MCF 10A (cell line): Measurements from ENCODE around the gene MRPL32. TPM values are rescaled to one million over a fixed set of nuclear protein-coding genes. Genes with fewer than 3 reads are reported as not detected.

ENCODE experiments used
- BruUV-seq: library from RNA; stranded (reverse); fragments of 400-500 nt; replicated peaks from 2 replicates; lab custom pipeline; 2021; lab: Mats Ljungman, UMichigan
- CTCF ChIA-PET: fragments of 300-600 bp; sonication (Branson Sonifier 250); formaldehyde crosslinking; extraction: SDS; loops from one replicate; lab custom pipeline; 2021; ENCODE audit warnings: antibody characterized with exemption, inconsistent platforms; lab: Yijun Ruan, JAX
- POLR2A ChIA-PET: fragments of 300-600, 350-650 bp; sonication (Branson Sonifier 250); formaldehyde crosslinking; extraction: SDS; loops from one replicate; lab custom pipeline; 2020; ENCODE audit warnings: antibody characterized with exemption, inconsistent platforms; lab: Yijun Ruan, JAX
- DNase-seq: peaks from one replicate; pipeline ENCODE4 v3.0.0-alpha.2; 2018; ENCODE audit not compliant: unreplicated experiment
- H3K27ac Mint-ChIP-seq: one replicate; pipeline ENCODE4 v1.8.0; 2022; ENCODE audit warnings: mild to moderate bottlenecking, low read depth, mixed read lengths; ENCODE audit not compliant: unreplicated experiment
- H3K27me3 Mint-ChIP-seq: one replicate; pipeline ENCODE4 v1.8.0; 2022; ENCODE audit warnings: mixed read lengths; ENCODE audit not compliant: insufficient read depth, unreplicated experiment
- H3K36me3 Mint-ChIP-seq: one replicate; pipeline ENCODE4 v1.8.0; 2022; ENCODE audit warnings: mild to moderate bottlenecking, moderate library complexity, mixed read lengths; ENCODE audit not compliant: insufficient read depth, unreplicated experiment
- H3K4me1 Mint-ChIP-seq: one replicate; pipeline ENCODE4 v1.8.0; 2022; ENCODE audit warnings: mixed read lengths; ENCODE audit not compliant: insufficient read depth, unreplicated experiment
- H3K4me3 Mint-ChIP-seq: one replicate; pipeline ENCODE4 v1.8.0; 2022; ENCODE audit warnings: mild to moderate bottlenecking, moderate library complexity, mixed read lengths; ENCODE audit not compliant: unreplicated experiment
- H3K9me3 Mint-ChIP-seq: one replicate; pipeline ENCODE4 v1.8.0; 2022; ENCODE audit warnings: mixed read lengths; ENCODE audit not compliant: unreplicated experiment
- CTCF ChIP-seq: fragments of 200-600 bp; IDR thresholded peaks from one replicate; pipeline ENCODE4 v1.8.0; 2022; ENCODE audit warnings: antibody characterized with exemption, mild to moderate bottlenecking; ENCODE audit not compliant: unreplicated experiment
- intact Hi-C: fragments of 100-400 bp; cut with micrococcal nuclease; formaldehyde crosslinking; loops from 2 replicates; pipeline ENCODE4 v1.14.1; 2022
- total RNA-seq: library from RNA; stranded (reverse); gene quantifications from 2 replicates; pipeline ENCODE4 v1.2.3, GENCODE V29; 2022

The MRPL32 gene
- total RNA-seq, 1 experiment from 2014 or later, result 82.0 TPM

DNA sequence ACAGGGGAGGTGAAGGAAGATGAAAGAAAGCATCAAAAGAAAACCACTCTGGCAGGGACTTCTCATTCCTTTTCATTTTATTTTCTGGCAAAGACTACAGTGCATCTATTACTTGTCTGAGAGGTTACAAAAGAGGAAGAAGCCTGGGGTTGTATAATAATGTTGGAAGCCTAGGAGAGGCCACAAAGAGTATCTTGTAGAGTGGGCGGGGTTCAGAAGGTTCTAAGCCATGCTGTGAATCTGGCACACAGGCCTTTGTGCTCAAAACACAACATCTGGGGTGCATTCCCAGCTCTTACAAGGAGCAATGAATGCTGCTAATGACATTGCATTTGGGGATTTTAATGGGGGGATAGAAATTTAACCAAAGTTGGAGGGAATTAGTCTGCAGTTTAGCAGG, 49.4 kb downstream of the MRPL32 start:
- CTCF ChIA-PET, result no interaction called here
- Mint-ChIP-seq H3K27me3 (peaks cover 11% of the 10 kb centered on the region), H3K36me3 (peaks cover 4% of the 10 kb centered on the region), H3K4me3 (no peak overlapping the region), H3K27ac (no peak overlapping the region), H3K4me1 (no peaks in the 10 kb centered on the region), H3K9me3 (peaks cover 15% of the 10 kb centered on the region)
- POLR2A ChIA-PET, result interaction anchor here (0.9 kb wide), 1 partner anchor 9 kb away, joined by 3 read pairs; no protein-coding TSS in a partner anchor
- intact Hi-C loops, result no loop called here
- no TSS peak for BruUV-seq
- no peak for DNase-seq
- no peak for TF ChIP-seq CTCF

DNA sequence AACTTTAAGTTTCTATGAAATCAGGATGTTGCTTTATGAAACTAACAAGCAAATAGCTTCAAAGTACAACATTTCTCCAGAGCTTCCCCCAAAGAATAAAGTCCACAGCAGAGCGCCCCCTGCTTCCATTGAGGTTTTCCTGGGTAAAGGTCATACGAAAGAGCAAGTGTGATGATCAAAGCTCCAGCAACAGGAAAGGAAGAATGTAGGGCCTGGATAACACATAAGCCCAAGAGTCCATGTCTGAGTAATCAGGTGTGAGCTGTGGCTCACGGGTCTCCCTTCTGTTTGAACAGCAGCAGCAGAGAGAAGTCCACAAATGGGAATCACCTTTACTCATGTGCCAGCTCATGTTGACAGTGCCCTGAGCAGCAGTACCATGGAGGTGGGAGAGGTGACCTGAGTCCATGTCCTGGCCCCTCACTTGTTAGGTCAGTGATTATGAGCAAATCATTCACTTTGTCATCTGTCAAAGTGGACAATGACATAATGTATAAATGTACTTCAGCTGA, 50.5 kb downstream of the MRPL32 start:
- intact Hi-C loops, result no loop called here
- BruUV-seq, result no TSS peak
- H3K27me3 Mint-ChIP-seq, result peaks cover 11% of the 10 kb centered on the region
- H3K9me3 Mint-ChIP-seq, result peaks cover 15% of the 10 kb centered on the region
- H3K4me1 Mint-ChIP-seq, result no peaks in the 10 kb centered on the region
- no peak overlapping the region for H3K4me3 Mint-ChIP-seq
- no peak for DNase-seq
- no peak overlapping the region for H3K27ac Mint-ChIP-seq
- POLR2A ChIA-PET, result no interaction called here
- no peak for TF ChIP-seq CTCF
- CTCF ChIA-PET, result interaction anchor here (0.5 to 1.0 kb wide), 2 partner anchors 42 to 133 kb away, joined by 4 read pairs; no protein-coding TSS in a partner anchor
- H3K36me3 Mint-ChIP-seq, result peaks cover 4% of the 10 kb centered on the region

- ChIA-PET CTCF (interaction anchor here (0.6 kb wide), 1 partner anchor 123 kb away, joined by 3 read pairs; no protein-coding TSS in a partner anchor), POLR2A (no interaction called here)
- intact Hi-C loops, result no loop called here
- H3K4me1 Mint-ChIP-seq, result no peaks in the 10 kb centered on the region
- TF ChIP-seq CTCF, result no peak
- H3K9me3 Mint-ChIP-seq, result peaks cover 15% of the 10 kb centered on the region
- no peak overlapping the region for H3K4me3 Mint-ChIP-seq
- DNase-seq, result no peak
- no peak overlapping the region for H3K27ac Mint-ChIP-seq
- peaks cover 4% of the 10 kb centered on the region for H3K36me3 Mint-ChIP-seq
- H3K27me3 Mint-ChIP-seq, result peaks cover 11% of the 10 kb centered on the region
- no TSS peak for BruUV-seq
Observed at GRCh38 chr7:42984137-42984536, 52.0 kb downstream of the MRPL32 start.

DNA sequence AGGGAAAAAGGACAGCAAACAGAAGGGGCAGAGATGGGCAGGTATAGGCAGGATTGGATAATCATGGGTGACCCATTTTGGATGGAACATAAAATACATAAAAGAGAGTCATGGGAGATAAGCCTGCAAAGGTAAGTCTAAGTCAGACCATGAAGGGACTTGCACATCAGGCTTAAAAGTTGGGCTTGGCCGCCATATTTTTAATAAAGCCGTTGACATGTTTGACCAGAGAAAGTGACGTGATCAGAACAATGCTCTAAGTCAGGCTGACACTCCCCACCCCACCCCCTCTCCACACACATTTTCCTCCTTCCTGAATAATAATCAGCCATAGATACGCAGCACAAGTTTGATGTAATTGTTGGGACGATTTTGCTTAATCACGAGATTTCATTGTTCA, 54.0 kb downstream of the MRPL32 start:
- BruUV-seq, result no TSS peak
- H3K4me3 Mint-ChIP-seq, result no peak overlapping the region
- CTCF ChIA-PET, result no interaction called here
- H3K9me3 Mint-ChIP-seq, result peaks cover 15% of the 10 kb centered on the region
- no peaks in the 10 kb centered on the region for H3K4me1 Mint-ChIP-seq
- POLR2A ChIA-PET, result interaction anchor here (0.7 kb wide), 1 partner anchor 121 kb away, joined by 3 read pairs; no protein-coding TSS in a partner anchor
- intact Hi-C loops, result no loop called here
- H3K27ac Mint-ChIP-seq, result no peak overlapping the region
- H3K36me3 Mint-ChIP-seq, result peaks cover 4% of the 10 kb centered on the region
- no peak for DNase-seq
- H3K27me3 Mint-ChIP-seq, result no peaks in the 10 kb centered on the region
- no peak for TF ChIP-seq CTCF
